Ureter (tissue), 1 donor: Measurements from ENCODE around the gene PSMC3. TPM values are rescaled to one million over a fixed set of nuclear protein-coding genes. Genes with fewer than 3 reads are reported as not detected.
A peak's percentile ranks its signal among the peaks of the same experiment; 100 is the strongest.

Source experiments
- DNase-seq: peaks from one replicate; pipeline ENCODE4 v3.0.0-alpha.2; 2020; ENCODE audit warnings: low spot score
- total RNA-seq: library from RNA; stranded (reverse); gene quantifications from one replicate; pipeline ENCODE4 v1.2.4, GENCODE V29; 2023
- donor health status: DM: yes; HTN: yes; CAD: no.

Gene PSMC3
- 87.4 TPM for total RNA-seq

- DNase-seq: peak; percentile 99
Measured at GRCh38 chr11:47426062-47426956, at the start of gene PSMC3. Gene PSMC3 (minus strand): TSS chr11:47426439. CDS start chr11:47426279, 160 bp downstream.

- no peak for DNase-seq
Measured at GRCh38 chr11:47470671-47471070, 44.4 kb upstream of the PSMC3 start.

GRCh38 chr11:47469361-47470179 lies 43.3 kb upstream of the PSMC3 start:
- DNase-seq: no peak

GRCh38 chr11:47468598-47469214 lies 42.5 kb upstream of the PSMC3 start:
- DNase-seq: no peak

GRCh38 chr11:47467357-47467756 lies 41.1 kb upstream of the PSMC3 start:
- no peak for DNase-seq

GRCh38 chr11:47466701-47467250 lies 40.5 kb upstream of the PSMC3 start:
- DNase-seq: no peak

GRCh38 chr11:47466201-47466600 lies 40.0 kb upstream of the PSMC3 start:
- no peak for DNase-seq

- no peak for DNase-seq
Measured at GRCh38 chr11:47464483-47464882, 38.2 kb upstream of the PSMC3 start.

GRCh38 chr11:47461876-47462275 lies 35.6 kb upstream of the PSMC3 start:
- no peak for DNase-seq

- DNase-seq: no peak
Measured at GRCh38 chr11:47460571-47461235, 34.5 kb upstream of the PSMC3 start.

GRCh38 chr11:47454258-47454671 lies 28.0 kb upstream of the PSMC3 start:
- DNase-seq: peak; percentile 79

GRCh38 chr11:47453365-47453764 lies 27.1 kb upstream of the PSMC3 start:
- no peak for DNase-seq

GRCh38 chr11:47451990-47452389 lies 25.8 kb upstream of the PSMC3 start:
- DNase-seq: no peak

- DNase-seq: no peak
Measured at GRCh38 chr11:47451436-47451835, 25.2 kb upstream of the PSMC3 start.

- no peak for DNase-seq
Measured at GRCh38 chr11:47449541-47449940, 23.3 kb upstream of the PSMC3 start.

- no peak for DNase-seq
Measured at GRCh38 chr11:47448566-47449427, 22.6 kb upstream of the PSMC3 start, which contains the start of gene RAPSN. Gene RAPSN (minus strand): TSS chr11:47449136. CDS start chr11:47448964, 172 bp downstream.

- no peak for DNase-seq
Measured at GRCh38 chr11:47447906-47448305, 21.7 kb upstream of the PSMC3 start.

- DNase-seq: no peak
Measured at GRCh38 chr11:47446833-47447232, 20.6 kb upstream of the PSMC3 start.

GRCh38 chr11:47445840-47446239 lies 19.6 kb upstream of the PSMC3 start:
- DNase-seq: no peak

GRCh38 chr11:47443817-47444216 lies 17.6 kb upstream of the PSMC3 start:
- DNase-seq: no peak
